Measurements from ENCODE around the gene GSTM2.
"Not testable (repeated sequence)": the region's sequence is repeated elsewhere in the genome, so short reads cannot be mapped to it uniquely, and the experiment has no call there.

- not testable (repeated sequence) for TF ChIP-seq CTCF (conservative IDR thresholded peaks at IDR 0.05); ZFX (IDR thresholded peaks at IDR 0.05)
These were observed 2.1 kb downstream of the GSTM2 start for GRCh38 chr1:109669949-109670302.

Data from C4-2B (cell line).